ENCODE results near the gene HADHA. TPM values are rescaled to one million over a fixed set of nuclear protein-coding genes. Genes with fewer than 3 reads are reported as not detected.

HADHA gene
- total RNA-seq, 1 donor from 2014 or later = 523 TPM

DNA sequence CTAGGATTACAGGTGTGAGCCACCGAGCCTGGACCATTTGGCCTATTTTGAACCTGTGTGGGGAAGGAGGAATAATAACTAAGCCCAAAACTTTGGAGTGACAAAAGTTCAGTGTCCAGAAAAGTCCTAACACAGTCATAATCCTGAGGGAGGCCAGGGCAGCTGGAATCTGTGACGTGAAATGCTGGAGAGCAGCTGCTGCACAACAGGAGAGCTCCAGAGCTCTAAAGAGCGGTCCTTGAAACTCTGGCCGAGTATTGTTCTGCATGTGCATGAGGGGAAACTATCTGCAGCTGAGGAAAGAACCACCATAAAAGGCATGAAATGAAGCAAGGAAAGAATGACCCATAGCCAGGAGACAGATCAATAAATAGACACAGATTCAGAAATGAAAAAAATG is 27.8 kb downstream of the HADHA start:
- Histone ChIP-seq H3K4me1 (no peaks in the 10 kb centered on the region), H3K27ac (replicated peaks) (no peak overlapping the region), H3K27me3 (ENCODE audit: low read depth) (no peaks in the 10 kb centered on the region), H3K9me3 (replicated peaks) (no peaks in the 10 kb centered on the region), H3K36me3 (peaks cover 93% of the 10 kb centered on the region), H3K4me3 (no peak overlapping the region)
- no peak for DNase-seq
- intact Hi-C loops (cut with micrococcal nuclease) = no loop called here
- TF ChIP-seq CTCF (IDR thresholded peaks at IDR 0.05; ENCODE audit: borderline replicate concordance) = no peak

DNA sequence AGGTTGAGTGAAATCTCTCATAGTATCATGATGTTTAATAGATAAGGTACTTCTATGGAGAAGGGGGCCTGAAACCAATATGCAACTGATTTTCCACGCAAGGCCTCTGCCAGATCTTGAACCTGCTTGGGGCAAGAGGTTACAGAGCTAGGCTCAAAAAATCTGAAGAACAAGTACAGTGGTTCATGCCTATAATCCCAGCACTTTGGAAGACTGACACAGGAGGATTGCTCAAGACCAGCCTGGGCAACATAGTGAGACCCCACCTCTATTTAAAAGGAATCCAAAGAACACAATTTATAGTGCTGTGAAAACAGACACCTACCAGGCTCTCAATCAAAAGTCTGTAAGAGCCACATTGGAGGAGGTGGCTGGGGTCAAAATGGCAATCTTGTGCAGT is 28.6 kb downstream of the HADHA start:
- H3K36me3 ChIP-seq = peaks cover 93% of the 10 kb centered on the region
- intact Hi-C loops (cut with micrococcal nuclease) = no loop called here
- H3K27ac ChIP-seq (replicated peaks) = no peak overlapping the region
- H3K9me3 ChIP-seq (replicated peaks) = no peaks in the 10 kb centered on the region
- DNase-seq = no peak
- TF ChIP-seq CTCF (IDR thresholded peaks at IDR 0.05; ENCODE audit: borderline replicate concordance) = no peak
- H3K27me3 ChIP-seq (ENCODE audit: low read depth) = no peaks in the 10 kb centered on the region
- no peaks in the 10 kb centered on the region for H3K4me1 ChIP-seq
- H3K4me3 ChIP-seq = no peak overlapping the region

- no peak overlapping the region for H3K4me3 ChIP-seq
- H3K36me3 ChIP-seq = peaks cover 94% of the 10 kb centered on the region
- no peak for TF ChIP-seq CTCF (IDR thresholded peaks at IDR 0.05; ENCODE audit: borderline replicate concordance)
- H3K27me3 ChIP-seq (ENCODE audit: low read depth) = no peaks in the 10 kb centered on the region
- H3K4me1 ChIP-seq = no peaks in the 10 kb centered on the region
- intact Hi-C loops (cut with micrococcal nuclease) = no loop called here
- H3K9me3 ChIP-seq (replicated peaks) = no peaks in the 10 kb centered on the region
- no peak for DNase-seq
- no peak overlapping the region for H3K27ac ChIP-seq (replicated peaks)
These were observed 29.7 kb downstream of the HADHA start for GRCh38 chr2:26214759-26215158.

DNA sequence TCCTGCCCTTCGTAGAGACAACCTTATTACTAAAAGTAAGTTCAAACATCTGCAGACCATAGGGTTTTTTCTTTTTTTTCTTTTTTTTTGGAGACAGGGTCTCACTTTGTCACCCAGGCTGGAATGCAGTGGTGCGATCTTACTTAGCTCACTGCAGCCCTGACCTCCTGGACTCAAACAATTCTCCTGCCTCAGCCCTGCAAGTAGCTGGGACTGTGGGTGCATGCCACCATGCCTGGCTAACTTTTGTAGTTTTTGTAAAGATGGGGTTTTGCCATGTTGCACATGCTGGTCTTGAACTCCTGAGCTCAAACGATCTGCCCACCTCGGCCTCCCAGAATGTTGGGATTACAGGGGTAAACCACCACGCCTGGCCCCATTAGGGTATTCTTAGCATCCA is 32.4 kb downstream of the HADHA start:
- DNase-seq = no peak
- Histone ChIP-seq H3K4me3 (no peak overlapping the region), H3K9me3 (replicated peaks) (no peaks in the 10 kb centered on the region), H3K27me3 (ENCODE audit: low read depth) (no peaks in the 10 kb centered on the region), H3K36me3 (peaks cover 96% of the 10 kb centered on the region), H3K27ac (replicated peaks) (no peak overlapping the region), H3K4me1 (no peaks in the 10 kb centered on the region)
- TF ChIP-seq CTCF (IDR thresholded peaks at IDR 0.05; ENCODE audit: borderline replicate concordance) = no peak
- intact Hi-C loops (cut with micrococcal nuclease) = no loop called here

DNA sequence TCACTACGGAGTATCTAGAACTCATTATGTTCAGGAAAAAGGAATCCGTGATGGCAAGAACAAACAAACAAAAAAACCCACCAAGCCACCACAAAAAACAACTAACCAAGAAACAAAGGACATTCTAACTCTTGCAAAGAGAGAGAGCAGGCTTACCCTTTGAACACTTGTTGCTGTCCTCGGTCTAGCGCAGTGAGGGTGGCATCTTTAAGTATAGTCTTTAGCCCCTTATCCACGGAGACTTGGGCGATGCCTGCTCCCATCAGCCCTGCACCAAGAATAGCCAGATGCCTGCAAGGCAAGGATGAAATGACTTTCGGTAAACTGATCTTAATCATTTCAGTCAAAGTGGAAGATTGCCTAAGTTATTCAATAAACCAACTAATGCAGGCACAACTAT is 40.5 kb downstream of the HADHA start:
- Histone ChIP-seq H3K36me3 (peaks cover 99% of the 10 kb centered on the region), H3K27ac (replicated peaks) (no peak overlapping the region), H3K4me3 (no peak overlapping the region), H3K27me3 (ENCODE audit: low read depth) (no peaks in the 10 kb centered on the region), H3K4me1 (no peaks in the 10 kb centered on the region), H3K9me3 (replicated peaks) (no peaks in the 10 kb centered on the region)
- no peak for DNase-seq
- intact Hi-C loops (cut with micrococcal nuclease) = loop anchor here (10.0 kb wide), 1 partner anchor 81 kb away; no protein-coding TSS in a partner anchor
- TF ChIP-seq CTCF (IDR thresholded peaks at IDR 0.05; ENCODE audit: borderline replicate concordance) = no peak
